ENCODE measurements around the gene GOLGA6L22.
"Not testable (repeated sequence)": the region's sequence is repeated elsewhere in the genome, so short reads cannot be mapped to it uniquely, and the experiment has no call there.

GRCh38 chr15:22420340-22420739, 38.4 kb upstream of the GOLGA6L22 start:
- not testable (repeated sequence) for TF ChIP-seq CTCF (conservative IDR thresholded peaks at IDR 0.05; ENCODE audit: low read length); EZH2phosphoT487 (IDR thresholded peaks at IDR 0.05; ENCODE audit: borderline replicate concordance, low read depth, low read length)
